ENCODE results near the gene OSBPL10. TPM values are rescaled to one million over a fixed set of nuclear protein-coding genes. Genes with fewer than 3 reads are reported as not detected.

OSBPL10 gene
- total RNA-seq, 1 donor, result 29.0 TPM

DNA sequence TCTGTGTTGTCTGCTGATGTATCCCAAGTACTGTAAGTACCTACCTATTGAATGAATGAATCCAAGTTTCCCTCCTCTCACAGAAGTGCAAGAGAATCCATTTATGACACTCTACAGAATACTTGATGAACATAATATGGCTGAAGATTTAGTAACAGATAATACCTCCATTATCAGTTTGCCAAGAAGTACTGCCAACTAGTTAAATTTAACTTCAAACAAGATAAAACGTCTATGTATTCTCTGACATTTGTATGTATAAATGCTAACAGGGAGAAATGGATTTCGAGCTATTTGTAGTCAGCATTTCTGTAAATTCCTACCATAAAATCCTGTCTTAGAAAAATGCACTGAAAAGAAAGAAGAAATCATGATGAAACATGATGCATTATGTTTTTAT lies 230.7 kb downstream of the OSBPL10 start:
- Histone ChIP-seq H3K27me3 (ENCODE audit: insufficient read depth, low read length) (no peaks in the 10 kb centered on the region), H4K20me1 (ENCODE audit: insufficient read depth, low read length) (no peaks in the 10 kb centered on the region), H3K4me3 (ENCODE audit: insufficient read depth, low read length) (no peak overlapping the region), H3K4me1 (ENCODE audit: insufficient read depth, low read length) (no peaks in the 10 kb centered on the region), H3K79me2 (ENCODE audit: insufficient read depth, low read length) (no peaks in the 10 kb centered on the region), H3K27ac (ENCODE audit: low read depth, low read length) (no peak overlapping the region), H2AFZ (ENCODE audit: low read length) (no peak overlapping the region), H3K4me2 (ENCODE audit: insufficient read depth, low read length) (no peak overlapping the region), H3K9me3 (ENCODE audit: low read depth, low read length) (no peaks in the 10 kb centered on the region), H3K36me3 (ENCODE audit: insufficient read depth, low read length) (no peaks in the 10 kb centered on the region)
- TF ChIP-seq, protein P1, sequence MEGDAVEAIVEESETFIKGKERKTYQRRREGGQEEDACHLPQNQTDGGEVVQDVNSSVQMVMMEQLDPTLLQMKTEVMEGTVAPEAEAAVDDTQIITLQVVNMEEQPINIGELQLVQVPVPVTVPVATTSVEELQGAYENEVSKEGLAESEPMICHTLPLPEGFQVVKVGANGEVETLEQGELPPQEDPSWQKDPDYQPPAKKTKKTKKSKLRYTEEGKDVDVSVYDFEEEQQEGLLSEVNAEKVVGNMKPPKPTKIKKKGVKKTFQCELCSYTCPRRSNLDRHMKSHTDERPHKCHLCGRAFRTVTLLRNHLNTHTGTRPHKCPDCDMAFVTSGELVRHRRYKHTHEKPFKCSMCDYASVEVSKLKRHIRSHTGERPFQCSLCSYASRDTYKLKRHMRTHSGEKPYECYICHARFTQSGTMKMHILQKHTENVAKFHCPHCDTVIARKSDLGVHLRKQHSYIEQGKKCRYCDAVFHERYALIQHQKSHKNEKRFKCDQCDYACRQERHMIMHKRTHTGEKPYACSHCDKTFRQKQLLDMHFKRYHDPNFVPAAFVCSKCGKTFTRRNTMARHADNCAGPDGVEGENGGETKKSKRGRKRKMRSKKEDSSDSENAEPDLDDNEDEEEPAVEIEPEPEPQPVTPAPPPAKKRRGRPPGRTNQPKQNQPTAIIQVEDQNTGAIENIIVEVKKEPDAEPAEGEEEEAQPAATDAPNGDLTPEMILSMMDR (IDR thresholded peaks at IDR 0.05; ENCODE audit: extremely low read depth, low read depth, low read length), result no peak
- no peak for DNase-seq (ENCODE audit: insufficient read length, low spot score, missing footprints)

DNA sequence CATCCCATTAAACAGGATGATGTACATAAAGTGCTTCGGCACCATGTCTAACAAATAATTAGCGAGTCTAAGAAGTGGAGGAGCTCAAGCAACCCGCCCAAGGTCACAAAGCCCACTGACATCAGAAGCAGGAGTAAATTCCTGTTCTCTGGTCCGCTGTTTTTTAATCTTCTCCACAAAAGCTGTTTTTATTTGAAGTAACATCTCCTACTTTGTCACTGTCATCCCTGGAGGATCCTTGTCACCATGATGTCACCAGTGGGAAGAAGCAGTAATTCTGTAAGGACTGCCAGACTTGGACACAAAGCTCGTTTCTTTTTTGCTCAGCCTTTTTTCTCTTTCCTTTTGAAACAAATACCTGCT lies 232.1 kb downstream of the OSBPL10 start:
- Histone ChIP-seq H3K4me1 (ENCODE audit: insufficient read depth, low read length) (no peaks in the 10 kb centered on the region), H3K36me3 (ENCODE audit: insufficient read depth, low read length) (no peaks in the 10 kb centered on the region), H3K27me3 (ENCODE audit: insufficient read depth, low read length) (no peaks in the 10 kb centered on the region), H3K9me3 (ENCODE audit: low read depth, low read length) (no peaks in the 10 kb centered on the region), H3K27ac (ENCODE audit: low read depth, low read length) (no peak overlapping the region), H3K4me2 (ENCODE audit: insufficient read depth, low read length) (no peak overlapping the region), H3K4me3 (ENCODE audit: insufficient read depth, low read length) (no peak overlapping the region), H4K20me1 (ENCODE audit: insufficient read depth, low read length) (no peaks in the 10 kb centered on the region), H3K79me2 (ENCODE audit: insufficient read depth, low read length) (no peaks in the 10 kb centered on the region), H2AFZ (ENCODE audit: low read length) (no peak overlapping the region)
- no peak for DNase-seq (ENCODE audit: insufficient read length, low spot score, missing footprints)
- TF ChIP-seq, protein P1 (IDR thresholded peaks at IDR 0.05; ENCODE audit: extremely low read depth, low read depth, low read length), result no peak

DNA sequence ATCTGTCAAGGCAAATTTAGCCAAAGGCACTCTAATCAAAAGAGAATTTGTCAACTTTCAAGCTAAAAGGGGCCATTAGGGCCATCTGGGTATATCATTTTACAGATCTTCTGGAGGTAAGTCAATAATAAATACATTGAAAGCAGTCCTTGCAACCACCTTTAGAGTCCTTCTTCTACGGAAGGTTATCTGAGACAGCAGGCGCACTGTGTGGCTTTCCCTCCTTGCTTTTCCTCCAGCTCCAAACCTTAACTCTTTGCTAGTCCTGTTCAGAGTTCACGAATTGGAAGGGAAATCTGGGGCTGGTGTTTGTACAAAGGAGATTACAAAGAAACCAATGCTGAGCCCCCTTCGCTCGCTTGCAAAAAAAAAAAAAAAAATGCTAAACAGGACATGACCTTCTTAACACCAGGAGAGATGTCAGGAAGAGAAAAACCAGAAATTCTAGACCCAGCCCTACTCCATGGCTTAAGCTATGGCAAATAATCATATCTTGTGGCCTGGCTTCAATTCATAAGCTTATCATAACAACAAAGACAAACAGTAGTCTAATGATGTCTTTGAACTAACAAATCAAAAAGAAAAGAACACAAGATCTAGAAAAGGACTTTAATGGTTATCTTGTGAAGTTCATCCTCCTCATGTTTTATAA lies 232.7 kb downstream of the OSBPL10 start:
- H2AFZ ChIP-seq (ENCODE audit: low read length), result no peak overlapping the region
- TF ChIP-seq, protein P1 (IDR thresholded peaks at IDR 0.05; ENCODE audit: extremely low read depth, low read depth, low read length), result no peak
- H3K4me1 ChIP-seq (ENCODE audit: insufficient read depth, low read length), result no peaks in the 10 kb centered on the region
- no peaks in the 10 kb centered on the region for H3K79me2 ChIP-seq (ENCODE audit: insufficient read depth, low read length)
- H3K27ac ChIP-seq (ENCODE audit: low read depth, low read length), result no peak overlapping the region
- H3K4me3 ChIP-seq (ENCODE audit: insufficient read depth, low read length), result no peak overlapping the region
- no peak overlapping the region for H3K4me2 ChIP-seq (ENCODE audit: insufficient read depth, low read length)
- no peaks in the 10 kb centered on the region for H3K27me3 ChIP-seq (ENCODE audit: insufficient read depth, low read length)
- no peak for DNase-seq (ENCODE audit: insufficient read length, low spot score, missing footprints)
- H3K9me3 ChIP-seq (ENCODE audit: low read depth, low read length), result no peaks in the 10 kb centered on the region
- no peaks in the 10 kb centered on the region for H3K36me3 ChIP-seq (ENCODE audit: insufficient read depth, low read length)
- H4K20me1 ChIP-seq (ENCODE audit: insufficient read depth, low read length), result no peaks in the 10 kb centered on the region

DNA sequence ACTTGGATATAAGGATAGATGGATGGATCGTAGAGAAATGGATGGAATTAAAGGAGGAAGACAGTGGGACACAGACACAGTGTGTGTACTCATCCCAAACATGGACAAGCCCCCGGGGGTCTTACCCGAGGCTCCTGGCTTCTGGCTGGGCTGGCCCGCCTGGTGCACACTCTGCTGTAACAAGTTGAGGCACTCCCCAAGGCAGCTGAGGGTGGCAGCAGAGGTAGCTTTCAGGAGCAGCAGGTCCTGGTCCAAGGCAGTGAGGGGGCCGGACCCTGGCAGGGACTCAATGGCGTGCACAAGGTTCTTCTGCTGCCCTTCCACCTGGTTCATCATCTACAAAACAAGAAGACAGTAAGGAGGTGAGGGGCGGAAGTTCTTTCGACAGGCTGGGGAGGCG lies 233.3 kb downstream of the OSBPL10 start:
- no peak overlapping the region for H3K4me2 ChIP-seq (ENCODE audit: insufficient read depth, low read length)
- no peaks in the 10 kb centered on the region for H3K79me2 ChIP-seq (ENCODE audit: insufficient read depth, low read length)
- DNase-seq (ENCODE audit: insufficient read length, low spot score, missing footprints), result no peak
- H3K4me3 ChIP-seq (ENCODE audit: insufficient read depth, low read length), result no peak overlapping the region
- no peaks in the 10 kb centered on the region for H4K20me1 ChIP-seq (ENCODE audit: insufficient read depth, low read length)
- H2AFZ ChIP-seq (ENCODE audit: low read length), result no peak overlapping the region
- no peak overlapping the region for H3K27ac ChIP-seq (ENCODE audit: low read depth, low read length)
- H3K9me3 ChIP-seq (ENCODE audit: low read depth, low read length), result no peaks in the 10 kb centered on the region
- no peaks in the 10 kb centered on the region for H3K27me3 ChIP-seq (ENCODE audit: insufficient read depth, low read length)
- TF ChIP-seq, protein P1 (IDR thresholded peaks at IDR 0.05; ENCODE audit: extremely low read depth, low read depth, low read length), result no peak
- no peaks in the 10 kb centered on the region for H3K4me1 ChIP-seq (ENCODE audit: insufficient read depth, low read length)
- H3K36me3 ChIP-seq (ENCODE audit: insufficient read depth, low read length), result no peaks in the 10 kb centered on the region
